Stimulated activated CD8-positive, alpha-beta memory T cell treated with anti-CD3 and anti-CD28 coated beads, Interleukin-12 subunit alpha, Interleukin-12 subunit beta, amount 100 ng/mL, for 24 hours (primary cell): ENCODE results near the gene CAMTA2.
"Not testable (repeated sequence)": the region's sequence is repeated elsewhere in the genome, so short reads cannot be mapped to it uniquely, and the experiment has no call there.

Source experiments
- DNase-seq: peaks from one replicate; pipeline ENCODE4 v3.0.0-alpha.2; 2020; ENCODE audit errors: extremely low read depth

CAMTA2 gene

GRCh38 chr17:4986951-4987766 is at the start of gene CAMTA2:
CAMTA2 (minus strand) TSS chr17:4987675; CDS start chr17:4986222, 1,453 bp downstream.
- peak; percentile 76 for DNase-seq

- DNase-seq = no peak
These were observed 47.8 kb upstream of the CAMTA2 start, which contains the start of gene SLC52A1 for GRCh38 chr17:5035315-5035714. SLC52A1 (minus strand) TSS chr17:5035426; CDS start chr17:5034606, 820 bp downstream.

GRCh38 chr17:5034651-5035050 is 47.2 kb upstream of the CAMTA2 start:
- no peak for DNase-seq

- no peak for DNase-seq
These were observed 46.6 kb upstream of the CAMTA2 start for GRCh38 chr17:5034063-5034462.

- DNase-seq = no peak
These were observed 46.0 kb upstream of the CAMTA2 start for GRCh38 chr17:5033352-5034015.

- no peak for DNase-seq
These were observed 45.4 kb upstream of the CAMTA2 start for GRCh38 chr17:5032865-5033264.

GRCh38 chr17:5031365-5032082 is 44.0 kb upstream of the CAMTA2 start:
- DNase-seq = peak; percentile 56

- not testable (repeated sequence) for DNase-seq
These were observed 42.7 kb upstream of the CAMTA2 start for GRCh38 chr17:5030168-5030567.

GRCh38 chr17:5027916-5028315 is 40.4 kb upstream of the CAMTA2 start:
- DNase-seq = no peak

GRCh38 chr17:5027299-5027698 is 39.8 kb upstream of the CAMTA2 start:
- DNase-seq = no peak

GRCh38 chr17:5024604-5025003 is 37.1 kb upstream of the CAMTA2 start:
- DNase-seq = no peak

GRCh38 chr17:5023588-5024147 is 36.2 kb upstream of the CAMTA2 start:
- DNase-seq = no peak

GRCh38 chr17:5022171-5022711 is 34.8 kb upstream of the CAMTA2 start:
- no peak for DNase-seq

GRCh38 chr17:5020502-5021023 is 33.1 kb upstream of the CAMTA2 start:
- DNase-seq = no peak

- DNase-seq = no peak
These were observed 32.0 kb upstream of the CAMTA2 start for GRCh38 chr17:5019475-5019956.

- no peak for DNase-seq
These were observed 26.9 kb upstream of the CAMTA2 start for GRCh38 chr17:5014357-5014756.

GRCh38 chr17:5011928-5012327 is 24.5 kb upstream of the CAMTA2 start:
- DNase-seq = no peak

GRCh38 chr17:5003214-5003867 is 15.9 kb upstream of the CAMTA2 start:
- DNase-seq = no peak

GRCh38 chr17:5002121-5002788 is 14.8 kb upstream of the CAMTA2 start:
- DNase-seq = no peak

- DNase-seq = no peak
These were observed 12.8 kb upstream of the CAMTA2 start for GRCh38 chr17:5000237-5000639.
